Mucosa of descending colon (tissue), 3 donors: ENCODE results near the gene TSPAN11. TPM values are rescaled to one million over a fixed set of nuclear protein-coding genes. Genes with fewer than 3 reads are reported as not detected.

Experiments
- ATAC-seq: fragments of 200-7000 bp; cut with Tn5 transposase; one replicate; pipeline ENCODE4 v1.9.1; 2020; ENCODE audit warnings: mild to moderate bottlenecking, moderate library complexity
- DNase-seq, 3 donors: peaks; one replicate each; pipeline ENCODE4 v3.0.0-alpha.2; 2020
- H3K36me3 ChIP-seq: fragments of 200-600 bp; one replicate; pipeline ENCODE4 v1.8.0; 2021; ENCODE audit warnings: low read depth, mild to moderate bottlenecking
- H3K4me1 ChIP-seq: fragments of 200-600 bp; one replicate; pipeline ENCODE4 v1.8.0; 2021; ENCODE audit warnings: low read depth, mild to moderate bottlenecking
- H3K4me3 ChIP-seq: fragments of 200-600 bp; one replicate; pipeline ENCODE4 v1.8.0; 2021; ENCODE audit warnings: mild to moderate bottlenecking
- H3K9me3 ChIP-seq: fragments of 200-600 bp; one replicate; pipeline ENCODE4 v1.8.0; 2021; ENCODE audit warnings: mild to moderate bottlenecking
- intact Hi-C, 2 donors: fragments of 100-400 bp; cut with DNase I in 1 of 2; cut with micrococcal nuclease in 1 of 2; formaldehyde crosslinking; loops; one replicate each; pipeline versions ENCODE4 v1.11.0 to v1.11.1; 2022; cut with DNase I, micrococcal nuclease
- total RNA-seq, 3 donors: library from RNA; stranded (reverse); fragmentation: NEBNext Ultra II Directional in 2 of 3; extraction: Animal tissue kit (Norgen Biotek cat#: 25700) in 2 of 3; gene quantifications; one replicate each; pipeline versions ENCODE4 v1.2.1 to v1.2.4, GENCODE V29; 2021 to 2023
- TF ChIP-seq, protein P1 (sequence below): fragments of 200-600 bp; IDR thresholded peaks from one replicate; pipeline ENCODE4 v1.8.0; 2022; ENCODE audit warnings: antibody characterized with exemption, mild to moderate bottlenecking
- donor health status: DM: no; HTN: no; CAD: no; lungs with moderate emphysema.
- donor health status: DM: no; HTN: no; CAD: no.
- donor health status: DM: no; HTN: yes; CAD: no.

The TSPAN11 gene
- total RNA-seq, 3 donors from 2014 or later: 3.2 to 19.9 (median 4.2) TPM

DNA sequence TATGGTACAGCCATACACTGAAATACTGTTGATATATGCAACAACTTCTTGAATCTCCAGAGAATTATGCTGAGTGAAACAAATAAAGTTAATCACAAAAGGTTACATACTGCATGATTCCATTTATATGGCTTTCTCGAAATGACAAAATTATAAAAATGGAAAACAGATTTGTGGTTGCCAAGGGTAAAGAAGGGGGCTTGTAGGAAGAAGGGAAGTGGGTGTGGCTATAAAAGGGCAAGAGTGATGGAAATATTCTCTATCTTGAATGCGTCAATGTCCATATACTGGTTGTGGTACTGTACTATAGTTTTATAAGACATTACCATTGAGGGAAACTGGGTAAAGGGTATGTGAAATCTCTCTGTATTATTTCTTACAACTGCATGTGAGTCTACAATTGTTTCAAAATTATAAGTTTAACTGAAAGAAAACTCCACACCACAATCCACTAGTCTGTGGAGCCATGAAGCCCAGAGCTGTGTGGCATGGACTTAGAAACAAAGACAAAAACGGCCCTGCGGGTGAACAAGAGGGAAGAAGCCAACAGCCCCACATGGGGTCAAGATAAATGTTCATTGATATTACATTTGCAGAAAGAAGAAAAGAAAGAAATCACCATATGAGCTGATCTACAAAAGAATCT, 18.3 kb upstream of the TSPAN11 start:
- ATAC-seq (no peak), DNase-seq (no peak)
- Histone ChIP-seq H3K9me3 (no peaks in the 10 kb centered on the region), H3K36me3 (no peaks in the 10 kb centered on the region), H3K4me3 (no peak overlapping the region), H3K4me1 (no peaks in the 10 kb centered on the region)
- TF ChIP-seq, protein P1, sequence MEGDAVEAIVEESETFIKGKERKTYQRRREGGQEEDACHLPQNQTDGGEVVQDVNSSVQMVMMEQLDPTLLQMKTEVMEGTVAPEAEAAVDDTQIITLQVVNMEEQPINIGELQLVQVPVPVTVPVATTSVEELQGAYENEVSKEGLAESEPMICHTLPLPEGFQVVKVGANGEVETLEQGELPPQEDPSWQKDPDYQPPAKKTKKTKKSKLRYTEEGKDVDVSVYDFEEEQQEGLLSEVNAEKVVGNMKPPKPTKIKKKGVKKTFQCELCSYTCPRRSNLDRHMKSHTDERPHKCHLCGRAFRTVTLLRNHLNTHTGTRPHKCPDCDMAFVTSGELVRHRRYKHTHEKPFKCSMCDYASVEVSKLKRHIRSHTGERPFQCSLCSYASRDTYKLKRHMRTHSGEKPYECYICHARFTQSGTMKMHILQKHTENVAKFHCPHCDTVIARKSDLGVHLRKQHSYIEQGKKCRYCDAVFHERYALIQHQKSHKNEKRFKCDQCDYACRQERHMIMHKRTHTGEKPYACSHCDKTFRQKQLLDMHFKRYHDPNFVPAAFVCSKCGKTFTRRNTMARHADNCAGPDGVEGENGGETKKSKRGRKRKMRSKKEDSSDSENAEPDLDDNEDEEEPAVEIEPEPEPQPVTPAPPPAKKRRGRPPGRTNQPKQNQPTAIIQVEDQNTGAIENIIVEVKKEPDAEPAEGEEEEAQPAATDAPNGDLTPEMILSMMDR: no peak
- intact Hi-C loops: no loop called here

GRCh38 chr12:30908722-30909348, 17.7 kb upstream of the TSPAN11 start:
- Histone ChIP-seq H3K4me1 (no peaks in the 10 kb centered on the region), H3K9me3 (no peaks in the 10 kb centered on the region), H3K4me3 (no peak overlapping the region), H3K36me3 (no peaks in the 10 kb centered on the region)
- DNase-seq (peak in 1 of 3 donors; percentile 18), ATAC-seq (peak; percentile 32)
- TF ChIP-seq, protein P1: no peak
- intact Hi-C loops: no loop called here

DNA sequence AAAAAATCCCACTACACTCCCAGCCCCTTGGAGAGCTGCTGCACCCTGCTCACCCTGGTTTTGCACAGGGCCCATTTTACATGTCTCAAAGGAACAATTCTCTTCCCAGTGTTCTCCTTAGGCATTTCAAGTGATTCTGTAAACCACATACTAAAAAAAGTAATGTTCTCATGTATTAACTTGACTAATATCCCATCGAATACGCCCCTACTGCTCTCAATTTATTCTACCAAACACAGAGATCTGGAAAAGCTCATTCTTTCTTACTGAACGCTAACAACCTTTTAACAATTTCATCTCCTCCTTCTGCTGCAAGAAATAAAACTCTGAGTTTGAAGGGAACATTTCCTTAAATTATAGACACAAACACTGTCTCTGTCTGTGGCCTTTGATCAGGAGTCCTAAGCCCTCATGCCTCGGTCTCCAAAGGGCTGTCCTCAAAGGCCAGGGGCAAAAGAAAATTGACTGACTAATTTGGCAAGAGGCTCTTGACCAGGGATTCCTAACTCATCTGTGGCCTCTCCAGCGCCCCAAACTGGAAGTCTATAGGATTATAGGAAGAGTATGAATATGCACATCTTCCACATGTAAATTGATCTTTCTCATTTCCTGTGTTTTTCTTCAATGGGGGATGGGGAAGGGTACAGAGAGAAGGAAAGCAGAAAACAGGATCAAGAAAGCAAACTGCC, 17.1 kb upstream of the TSPAN11 start:
- H3K4me3 ChIP-seq: no peak overlapping the region
- TF ChIP-seq, protein P1: no peak
- no peaks in the 10 kb centered on the region for H3K9me3 ChIP-seq
- intact Hi-C loops: no loop called here
- DNase-seq (no peak), ATAC-seq (no peak)
- H3K4me1 ChIP-seq: no peaks in the 10 kb centered on the region
- no peaks in the 10 kb centered on the region for H3K36me3 ChIP-seq

- Histone ChIP-seq H3K9me3 (no peaks in the 10 kb centered on the region), H3K4me1 (no peaks in the 10 kb centered on the region), H3K4me3 (no peak overlapping the region), H3K36me3 (no peaks in the 10 kb centered on the region)
- intact Hi-C loops: no loop called here
- ATAC-seq: no peak
- DNase-seq: no peak
- TF ChIP-seq, protein P1: no peak
Measured at GRCh38 chr12:30910038-30910350, 16.6 kb upstream of the TSPAN11 start.

GRCh38 chr12:30911207-30911606, 15.3 kb upstream of the TSPAN11 start:
- ATAC-seq: no peak
- Histone ChIP-seq H3K4me1 (no peaks in the 10 kb centered on the region), H3K9me3 (no peaks in the 10 kb centered on the region), H3K36me3 (no peaks in the 10 kb centered on the region), H3K4me3 (no peak overlapping the region)
- intact Hi-C loops: no loop called here
- TF ChIP-seq, protein P1: no peak
- no peak for DNase-seq
